ENCODE results near the gene VAT1L.

The VAT1L gene

DNA sequence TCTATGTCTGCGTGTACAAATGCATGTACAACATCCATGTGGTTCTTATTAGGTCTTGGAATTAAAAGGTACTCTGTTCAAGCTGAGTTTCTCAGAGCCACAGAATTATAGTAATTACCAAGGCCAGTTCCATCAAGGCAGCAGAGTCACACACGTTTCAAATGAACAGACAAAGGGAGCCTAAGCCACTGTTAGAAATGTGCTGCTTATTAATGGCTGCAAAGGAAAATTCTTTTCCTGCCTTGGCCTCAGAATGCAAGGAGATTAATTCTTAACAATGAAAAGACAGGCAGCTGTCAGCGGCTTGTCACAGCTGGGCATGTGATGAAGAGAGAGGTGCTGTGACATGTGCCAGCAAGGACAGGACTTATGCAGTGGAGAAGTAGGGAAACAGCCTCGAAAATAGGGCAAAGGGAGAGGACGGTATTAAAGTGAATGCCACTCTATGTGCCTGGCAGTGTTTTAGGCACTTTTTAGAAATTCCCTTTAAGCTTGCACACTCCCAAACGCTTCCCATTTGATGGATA lies 133.9 kb downstream of the VAT1L start:
- H3K36me3 ChIP-seq (ENCODE audit: control insufficient read depth, low read depth, low read length): no peaks in the 10 kb centered on the region
- H3K9ac ChIP-seq (ENCODE audit: low read length): no peak overlapping the region
- peaks cover 20% of the 10 kb centered on the region for H3K4me1 ChIP-seq (ENCODE audit: control insufficient read depth, low read depth, low read length)
- no peaks in the 10 kb centered on the region for H3K27me3 ChIP-seq (ENCODE audit: control insufficient read depth, insufficient read depth, low read length)
- no peaks in the 10 kb centered on the region for H3K9me3 ChIP-seq (ENCODE audit: control insufficient read depth, low read depth, low read length)
- no peak overlapping the region for H3K27ac ChIP-seq (ENCODE audit: low read length)
- H3K4me3 ChIP-seq (ENCODE audit: low read length): no peak overlapping the region

- Histone ChIP-seq H3K9ac (ENCODE audit: low read length) (no peak overlapping the region), H3K4me1 (ENCODE audit: control insufficient read depth, low read depth, low read length) (no peaks in the 10 kb centered on the region), H3K27me3 (ENCODE audit: control insufficient read depth, insufficient read depth, low read length) (no peaks in the 10 kb centered on the region), H3K4me3 (ENCODE audit: low read length) (no peak overlapping the region), H3K9me3 (ENCODE audit: control insufficient read depth, low read depth, low read length) (no peaks in the 10 kb centered on the region), H3K36me3 (ENCODE audit: control insufficient read depth, low read depth, low read length) (no peaks in the 10 kb centered on the region), H3K27ac (ENCODE audit: low read length) (no peak overlapping the region)
Observed at GRCh38 chr16:77925531-77925930, 137.2 kb downstream of the VAT1L start.

- H3K36me3 ChIP-seq (ENCODE audit: control insufficient read depth, low read depth, low read length): no peaks in the 10 kb centered on the region
- H3K4me3 ChIP-seq (ENCODE audit: low read length): no peak overlapping the region
- H3K27ac ChIP-seq (ENCODE audit: low read length): no peak overlapping the region
- H3K9ac ChIP-seq (ENCODE audit: low read length): no peak overlapping the region
- no peaks in the 10 kb centered on the region for H3K4me1 ChIP-seq (ENCODE audit: control insufficient read depth, low read depth, low read length)
- no peaks in the 10 kb centered on the region for H3K9me3 ChIP-seq (ENCODE audit: control insufficient read depth, low read depth, low read length)
- H3K27me3 ChIP-seq (ENCODE audit: control insufficient read depth, insufficient read depth, low read length): no peaks in the 10 kb centered on the region
Observed at GRCh38 chr16:77928096-77928495, 139.7 kb downstream of the VAT1L start.

DNA sequence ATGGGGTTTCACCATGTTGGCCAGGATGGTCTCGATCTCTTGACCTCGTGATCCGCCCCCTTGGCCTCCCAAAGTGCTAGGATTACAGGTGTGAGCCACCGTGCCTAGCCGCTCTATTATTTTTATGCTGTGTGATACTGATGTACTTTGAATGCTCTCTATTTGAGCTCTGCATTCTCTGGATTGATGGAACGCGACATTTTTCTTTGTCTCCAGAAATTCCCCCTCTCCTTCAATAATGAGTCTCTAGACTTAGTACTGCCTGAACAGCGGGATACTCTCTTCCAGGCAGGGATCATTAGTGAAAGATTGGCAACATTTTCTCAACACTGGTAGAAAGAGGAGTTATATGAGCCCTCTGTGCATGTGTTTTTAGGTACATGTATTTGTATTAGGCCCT lies 140.6 kb downstream of the VAT1L start:
- no peak overlapping the region for H3K4me3 ChIP-seq (ENCODE audit: low read length)
- H3K27ac ChIP-seq (ENCODE audit: low read length): no peak overlapping the region
- H3K4me1 ChIP-seq (ENCODE audit: control insufficient read depth, low read depth, low read length): peaks cover 2% of the 10 kb centered on the region
- H3K36me3 ChIP-seq (ENCODE audit: control insufficient read depth, low read depth, low read length): no peaks in the 10 kb centered on the region
- H3K27me3 ChIP-seq (ENCODE audit: control insufficient read depth, insufficient read depth, low read length): no peaks in the 10 kb centered on the region
- no peaks in the 10 kb centered on the region for H3K9me3 ChIP-seq (ENCODE audit: control insufficient read depth, low read depth, low read length)
- no peak overlapping the region for H3K9ac ChIP-seq (ENCODE audit: low read length)

GRCh38 chr16:77931058-77931457 lies 142.7 kb downstream of the VAT1L start:
- Histone ChIP-seq H3K27me3 (ENCODE audit: control insufficient read depth, insufficient read depth, low read length) (no peaks in the 10 kb centered on the region), H3K9ac (ENCODE audit: low read length) (no peak overlapping the region), H3K4me3 (ENCODE audit: low read length) (no peak overlapping the region), H3K36me3 (ENCODE audit: control insufficient read depth, low read depth, low read length) (no peaks in the 10 kb centered on the region), H3K27ac (ENCODE audit: low read length) (no peak overlapping the region), H3K9me3 (ENCODE audit: control insufficient read depth, low read depth, low read length) (no peaks in the 10 kb centered on the region), H3K4me1 (ENCODE audit: control insufficient read depth, low read depth, low read length) (peaks cover 3% of the 10 kb centered on the region)

GRCh38 chr16:77937473-77938149 lies 149.2 kb downstream of the VAT1L start:
- no peaks in the 10 kb centered on the region for H3K36me3 ChIP-seq (ENCODE audit: control insufficient read depth, low read depth, low read length)
- no peaks in the 10 kb centered on the region for H3K9me3 ChIP-seq (ENCODE audit: control insufficient read depth, low read depth, low read length)
- no peaks in the 10 kb centered on the region for H3K27me3 ChIP-seq (ENCODE audit: control insufficient read depth, insufficient read depth, low read length)
- no peak overlapping the region for H3K9ac ChIP-seq (ENCODE audit: low read length)
- no peak overlapping the region for H3K27ac ChIP-seq (ENCODE audit: low read length)
- H3K4me3 ChIP-seq (ENCODE audit: low read length): no peak overlapping the region
- H3K4me1 ChIP-seq (ENCODE audit: control insufficient read depth, low read depth, low read length): peaks cover 8% of the 10 kb centered on the region

DNA sequence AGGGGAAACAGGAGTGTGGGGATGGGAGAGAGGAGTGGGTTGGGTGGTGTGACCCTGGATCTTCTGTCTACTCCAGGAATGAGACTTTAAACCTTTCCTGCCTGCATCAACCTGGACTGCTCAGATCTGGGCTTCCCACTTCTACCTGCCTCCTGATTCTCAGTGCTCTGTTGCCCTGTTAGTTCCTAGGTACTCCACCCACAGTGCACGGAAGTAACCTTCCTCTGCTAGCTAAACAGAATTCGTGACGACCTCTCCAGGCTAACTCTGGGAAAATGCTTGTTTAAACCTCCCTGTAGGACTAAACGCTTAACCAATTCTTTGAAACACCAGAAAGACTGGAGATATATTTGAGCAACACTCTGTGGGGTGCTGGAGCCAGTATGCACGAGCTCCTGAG lies 150.5 kb downstream of the VAT1L start:
- Histone ChIP-seq H3K4me3 (ENCODE audit: low read length) (no peak overlapping the region), H3K27me3 (ENCODE audit: control insufficient read depth, insufficient read depth, low read length) (no peaks in the 10 kb centered on the region), H3K4me1 (ENCODE audit: control insufficient read depth, low read depth, low read length) (peaks cover 7% of the 10 kb centered on the region), H3K9me3 (ENCODE audit: control insufficient read depth, low read depth, low read length) (no peaks in the 10 kb centered on the region), H3K9ac (ENCODE audit: low read length) (no peak overlapping the region), H3K27ac (ENCODE audit: low read length) (no peak overlapping the region), H3K36me3 (ENCODE audit: control insufficient read depth, low read depth, low read length) (no peaks in the 10 kb centered on the region)

DNA sequence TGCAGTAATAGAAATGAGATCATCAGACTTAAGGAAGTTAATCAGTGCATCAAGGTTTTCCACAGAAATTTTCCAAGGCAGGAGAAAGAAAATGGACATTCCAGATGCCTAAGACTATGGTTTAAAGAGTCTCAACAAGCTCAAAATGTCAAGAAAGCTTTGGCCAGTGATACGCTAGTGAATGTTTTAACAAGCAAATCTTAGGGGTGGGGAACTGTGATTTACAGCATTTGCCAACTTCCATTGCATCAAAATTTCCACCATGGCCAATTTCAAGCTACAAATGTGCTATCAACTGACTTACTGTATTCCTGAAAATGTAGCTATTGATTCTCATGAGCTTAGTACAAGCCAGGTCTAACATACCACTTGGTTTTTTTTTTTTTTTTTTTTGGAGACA lies 151.6 kb downstream of the VAT1L start:
- H3K4me3 ChIP-seq (ENCODE audit: low read length): no peak overlapping the region
- H3K27ac ChIP-seq (ENCODE audit: low read length): no peak overlapping the region
- no peaks in the 10 kb centered on the region for H3K9me3 ChIP-seq (ENCODE audit: control insufficient read depth, low read depth, low read length)
- H3K36me3 ChIP-seq (ENCODE audit: control insufficient read depth, low read depth, low read length): no peaks in the 10 kb centered on the region
- peaks cover 5% of the 10 kb centered on the region for H3K4me1 ChIP-seq (ENCODE audit: control insufficient read depth, low read depth, low read length)
- no peak overlapping the region for H3K9ac ChIP-seq (ENCODE audit: low read length)
- H3K27me3 ChIP-seq (ENCODE audit: control insufficient read depth, insufficient read depth, low read length): no peaks in the 10 kb centered on the region

DNA sequence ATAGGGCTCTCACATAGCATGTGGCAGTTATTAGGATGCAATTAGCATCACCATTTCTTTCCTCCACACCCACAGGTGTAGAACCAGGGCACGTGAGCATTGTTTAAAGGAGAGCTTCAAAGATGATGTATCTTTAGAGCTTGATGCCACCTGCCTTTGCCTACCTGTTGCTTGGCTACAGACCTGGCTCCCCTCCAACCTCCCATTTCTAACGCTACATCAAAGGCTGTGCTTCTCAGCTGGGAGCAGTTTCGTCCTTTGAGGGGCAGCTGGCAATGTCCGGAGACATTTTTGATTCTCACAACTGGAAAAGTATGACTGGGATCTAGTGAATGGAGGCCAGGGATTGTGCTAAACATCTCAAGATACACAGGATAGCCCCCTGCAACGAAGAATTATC lies 155.4 kb downstream of the VAT1L start:
- H3K36me3 ChIP-seq (ENCODE audit: control insufficient read depth, low read depth, low read length): no peaks in the 10 kb centered on the region
- H3K9me3 ChIP-seq (ENCODE audit: control insufficient read depth, low read depth, low read length): no peaks in the 10 kb centered on the region
- no peaks in the 10 kb centered on the region for H3K27me3 ChIP-seq (ENCODE audit: control insufficient read depth, insufficient read depth, low read length)
- peaks cover 7% of the 10 kb centered on the region for H3K4me1 ChIP-seq (ENCODE audit: control insufficient read depth, low read depth, low read length)
- H3K9ac ChIP-seq (ENCODE audit: low read length): no peak overlapping the region
- H3K4me3 ChIP-seq (ENCODE audit: low read length): no peak overlapping the region
- H3K27ac ChIP-seq (ENCODE audit: low read length): no peak overlapping the region

GRCh38 chr16:77944631-77945030 lies 156.3 kb downstream of the VAT1L start:
- no peak overlapping the region for H3K9ac ChIP-seq (ENCODE audit: low read length)
- H3K9me3 ChIP-seq (ENCODE audit: control insufficient read depth, low read depth, low read length): no peaks in the 10 kb centered on the region
- H3K4me3 ChIP-seq (ENCODE audit: low read length): no peak overlapping the region
- peaks cover 11% of the 10 kb centered on the region for H3K4me1 ChIP-seq (ENCODE audit: control insufficient read depth, low read depth, low read length)
- H3K36me3 ChIP-seq (ENCODE audit: control insufficient read depth, low read depth, low read length): no peaks in the 10 kb centered on the region
- no peaks in the 10 kb centered on the region for H3K27me3 ChIP-seq (ENCODE audit: control insufficient read depth, insufficient read depth, low read length)
- H3K27ac ChIP-seq (ENCODE audit: low read length): no peak overlapping the region

- no peak overlapping the region for H3K9ac ChIP-seq (ENCODE audit: low read length)
- H3K9me3 ChIP-seq (ENCODE audit: control insufficient read depth, low read depth, low read length): no peaks in the 10 kb centered on the region
- H3K27ac ChIP-seq (ENCODE audit: low read length): no peak overlapping the region
- no peaks in the 10 kb centered on the region for H3K36me3 ChIP-seq (ENCODE audit: control insufficient read depth, low read depth, low read length)
- peaks cover 12% of the 10 kb centered on the region for H3K4me1 ChIP-seq (ENCODE audit: control insufficient read depth, low read depth, low read length)
- no peaks in the 10 kb centered on the region for H3K27me3 ChIP-seq (ENCODE audit: control insufficient read depth, insufficient read depth, low read length)
- no peak overlapping the region for H3K4me3 ChIP-seq (ENCODE audit: low read length)
Observed at GRCh38 chr16:77945126-77945525, 156.8 kb downstream of the VAT1L start.

GRCh38 chr16:77946823-77947222 lies 158.5 kb downstream of the VAT1L start:
- Histone ChIP-seq H3K9me3 (ENCODE audit: control insufficient read depth, low read depth, low read length) (no peaks in the 10 kb centered on the region), H3K27ac (ENCODE audit: low read length) (no peak overlapping the region), H3K4me1 (ENCODE audit: control insufficient read depth, low read depth, low read length) (peaks cover 13% of the 10 kb centered on the region), H3K27me3 (ENCODE audit: control insufficient read depth, insufficient read depth, low read length) (no peaks in the 10 kb centered on the region), H3K9ac (ENCODE audit: low read length) (no peak overlapping the region), H3K36me3 (ENCODE audit: control insufficient read depth, low read depth, low read length) (no peaks in the 10 kb centered on the region), H3K4me3 (ENCODE audit: low read length) (no peak overlapping the region)

All from iPS-18a (cell line).